Panc1 (cell line): ENCODE results near the gene TMEM128. TPM values are rescaled to one million over a fixed set of nuclear protein-coding genes. Genes with fewer than 3 reads are reported as not detected.

Experiments used
- ATAC-seq: fragments of 200-7000 bp; cut with Tn5 transposase; 2 replicates; pipeline ENCODE4 v1.9.1; 2020; ENCODE audit warnings: mild to moderate bottlenecking, moderate library complexity
- BruUV-seq: library from RNA; stranded (reverse); fragments of 400-500 nt; replicated peaks from 2 replicates; lab custom pipeline; 2021; lab: Mats Ljungman, UMichigan
- CTCF ChIA-PET: fragments of 300-600 bp; sonication (Branson Sonifier 250); formaldehyde crosslinking; loops from one replicate; lab custom pipeline; 2022; ENCODE audit warnings: antibody characterized with exemption; lab: Charles Lee
- POLR2A ChIA-PET: fragments of 300-600 bp; sonication (Branson Sonifier 250); formaldehyde crosslinking; loops from one replicate; lab custom pipeline; 2022; ENCODE audit warnings: antibody characterized with exemption; lab: Charles Lee
- DNase-seq: peaks from one replicate; pipeline ENCODE4 v3.0.0-alpha.2; 2010; ENCODE audit warnings: low read depth, low spot score
- H3K27ac ChIP-seq: 2 replicates; pipeline ENCODE4 v1.5.1; 2011; ENCODE audit warnings: mild to moderate bottlenecking, low read length, inconsistent platforms
- H3K27me3 ChIP-seq: fragments of 200-500 bp; sonication (Bioruptor generic); 2 replicates; pipeline ENCODE4 v1.6.0; 2014; ENCODE audit warnings: low read length, inconsistent platforms; ENCODE audit not compliant: control insufficient read depth, insufficient read depth
- H3K36me3 ChIP-seq: fragments of 200-500 bp; sonication (Bioruptor generic); 2 replicates; pipeline ENCODE4 v1.5.1; 2014; ENCODE audit warnings: inconsistent platforms, mild to moderate bottlenecking, low read length, moderate library complexity; ENCODE audit not compliant: control insufficient read depth, insufficient read depth
- H3K4me1 ChIP-seq: 2 replicates; pipeline ENCODE4 v1.5.1; 2011; ENCODE audit warnings: inconsistent platforms, mild to moderate bottlenecking, low read length, moderate library complexity; ENCODE audit not compliant: control insufficient read depth, insufficient read depth
- H3K4me3 ChIP-seq, 2 experiments: 2 replicates each; pipeline ENCODE4 v1.5.1; 2011 to 2012; ENCODE audit warnings: low read depth in 2 of 2, low read length in 2 of 2, mild to moderate bottlenecking in 2 of 2, inconsistent platforms in 1 of 2, moderate library complexity in 1 of 2
- H3K9me3 ChIP-seq: fragments of 200-500 bp; sonication (Bioruptor generic); 2 replicates; pipeline ENCODE4 v1.5.1; 2014; ENCODE audit warnings: low read depth, mild to moderate bottlenecking, inconsistent platforms, low read length, moderate library complexity; ENCODE audit not compliant: control insufficient read depth, insufficient read depth
- CTCF ChIP-seq: fragments of 450-650 bp; IDR thresholded peaks from 2 replicates; pipeline ENCODE4 v1.5.1; 2017; ENCODE audit warnings: mild to moderate bottlenecking
- POLR2AphosphoS5 ChIP-seq: IDR thresholded peaks from 2 replicates; pipeline ENCODE4 v1.6.1; 2012; ENCODE audit warnings: mild to moderate bottlenecking, low read depth, low read length, moderate library complexity
- REST ChIP-seq, 2 experiments: IDR thresholded peaks; 2 replicates each; pipeline ENCODE4 v1.6.1; 2011 to 2012; ENCODE audit warnings: low read depth in 2 of 2, control low read depth in 1 of 2, low read length in 1 of 2, mild to moderate bottlenecking in 1 of 2, moderate library complexity in 1 of 2; ENCODE audit not compliant: insufficient read depth in 1 of 2
- SIN3A ChIP-seq: IDR thresholded peaks from 2 replicates; pipeline ENCODE4 v1.6.1; 2012; ENCODE audit warnings: low read depth, mild to moderate bottlenecking, low read length, moderate library complexity, borderline replicate concordance; ENCODE audit not compliant: insufficient read depth
- TCF7L2 ChIP-seq: IDR thresholded peaks from 2 replicates; pipeline ENCODE4 v1.6.1; 2011; ENCODE audit warnings: mild to moderate bottlenecking, low read depth, low read length, inconsistent platforms
- in situ Hi-C: cut with HindIII; loops from 2 replicates; pipeline ENCODE4 v1.10.0; 2016; ENCODE audit warnings: low sequenced_read_pairs, low pct_unique_long_range_greater_than_20kb
- intact Hi-C: fragments of 100-400 bp; cut with micrococcal nuclease; formaldehyde crosslinking; loops from one replicate; pipeline ENCODE4 v1.10.0; 2022; ENCODE audit not compliant: unreplicated experiment
- total RNA-seq: library from RNA; stranded (reverse); gene quantifications from one replicate; pipeline ENCODE4 v1.2.1, GENCODE V29; 2021; ENCODE audit not compliant: unreplicated experiment

The TMEM128 gene
- total RNA-seq, 1 experiment from 2014 or later = 12.9 TPM

DNA sequence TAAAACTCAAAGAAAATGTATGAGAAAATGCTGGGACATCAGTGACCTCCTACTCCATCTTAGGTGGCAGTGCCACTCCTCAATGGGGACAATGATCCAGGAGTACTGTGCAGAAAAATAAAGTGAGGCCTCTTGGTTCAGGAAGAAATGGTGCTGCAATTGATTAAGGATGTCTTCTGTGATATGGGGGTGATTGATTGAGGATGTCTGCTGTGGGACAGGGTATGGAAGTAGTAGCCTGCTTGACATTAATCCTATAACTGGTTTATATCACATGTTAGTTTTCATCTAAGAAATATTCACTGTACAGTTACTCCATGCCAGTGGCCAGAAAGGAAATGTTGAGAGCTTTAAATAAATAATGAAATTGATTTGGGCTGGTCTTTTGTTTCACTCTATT is 41.8 kb downstream of the TMEM128 start:
- DNase-seq = no peak
- in situ Hi-C loops (no loop called here), intact Hi-C loops (no loop called here)
- CTCF ChIA-PET = no interaction called here
- POLR2A ChIA-PET = interaction anchor here (0.7 kb wide), 1 partner anchor 86 kb away, joined by 3 read pairs; no protein-coding TSS in a partner anchor
- Histone ChIP-seq H3K4me3 (no peak overlapping the region), H3K36me3 (no peaks in the 10 kb centered on the region), H3K27ac (no peak overlapping the region), H3K9me3 (no peaks in the 10 kb centered on the region), H3K27me3 (peaks cover 7% of the 10 kb centered on the region), H3K4me1 (no peaks in the 10 kb centered on the region)
- ATAC-seq = no peak
- BruUV-seq = no TSS peak
- TF ChIP-seq POLR2AphosphoS5 (no peak), CTCF (no peak), SIN3A (no peak), REST (IDR thresholded peaks at IDR 0.05; ENCODE audit: insufficient read depth in 1 of 2, low read depth in 2 of 2, low read length in 1 of 2) (no peak), TCF7L2 (no peak)

DNA sequence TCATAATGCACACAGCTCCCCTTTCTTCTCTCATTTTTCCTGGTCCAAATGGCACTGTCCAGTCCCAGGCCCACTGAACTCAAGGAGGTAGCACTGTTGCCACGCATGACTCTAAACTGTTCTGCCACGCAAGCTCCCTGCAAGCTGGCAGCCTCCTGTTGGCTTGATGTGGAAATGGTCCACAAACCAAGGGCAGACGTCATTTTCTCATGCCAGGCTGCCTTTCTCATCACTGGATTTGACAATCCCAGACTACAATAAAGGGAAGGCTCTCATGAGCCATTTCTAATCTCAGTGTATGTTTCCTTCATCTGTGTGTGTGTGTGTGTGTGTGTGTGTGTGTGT is 43.6 kb downstream of the TMEM128 start:
- CTCF ChIA-PET = no interaction called here
- Histone ChIP-seq H3K27ac (no peak overlapping the region), H3K36me3 (no peaks in the 10 kb centered on the region), H3K27me3 (peaks cover 7% of the 10 kb centered on the region), H3K9me3 (no peaks in the 10 kb centered on the region), H3K4me3 (no peak overlapping the region), H3K4me1 (no peaks in the 10 kb centered on the region)
- POLR2A ChIA-PET = no interaction called here
- TF ChIP-seq REST (IDR thresholded peaks at IDR 0.05; ENCODE audit: insufficient read depth in 1 of 2, low read depth in 2 of 2, low read length in 1 of 2) = no peak
- no peak for TF ChIP-seq POLR2AphosphoS5
- no peak for TF ChIP-seq CTCF
- no peak for TF ChIP-seq SIN3A
- TF ChIP-seq TCF7L2 = no peak
- no TSS peak for BruUV-seq
- DNase-seq (no peak), ATAC-seq (no peak)
- intact Hi-C loops = no loop called here
- in situ Hi-C loops = no loop called here
